Measurements from ENCODE around the gene EPB41L2.
"Not testable (repeated sequence)": the region's sequence is repeated elsewhere in the genome, so short reads cannot be mapped to it uniquely, and the experiment has no call there.

The EPB41L2 gene

GRCh38 chr6:131063028-131063763 lies at the start of gene EPB41L2:
TSS of gene EPB41L2 (minus strand) at chr6:131063245. CDS start at chr6:130956485, 106,760 bp downstream.
- in situ Hi-C loops (cut with HindIII; ENCODE audit: low sequenced_read_pairs), result no loop called here

GRCh38 chr6:131112249-131112648 lies 49.2 kb upstream of the EPB41L2 start:
- in situ Hi-C loops (cut with HindIII; ENCODE audit: low sequenced_read_pairs), result no loop called here

DNA sequence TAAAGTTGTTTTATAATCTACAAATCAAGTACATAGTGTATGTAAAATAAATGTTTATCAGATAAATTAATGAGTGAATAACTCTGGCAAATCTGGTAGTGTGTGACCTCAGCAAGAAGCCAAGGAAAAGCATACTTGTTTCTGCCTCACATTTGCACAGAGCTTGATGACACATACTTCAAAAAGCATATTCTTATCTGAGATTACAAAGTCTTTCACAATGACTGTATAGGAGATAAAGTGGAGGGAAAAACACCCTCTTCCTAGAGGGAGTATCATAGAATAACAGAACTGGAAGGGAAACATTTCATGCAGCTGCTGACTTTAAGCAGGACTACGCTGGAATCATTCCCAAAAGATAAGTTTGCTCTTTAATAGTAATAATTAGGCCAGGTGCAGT lies 44.1 kb upstream of the EPB41L2 start:
- in situ Hi-C loops (cut with HindIII; ENCODE audit: low sequenced_read_pairs), result no loop called here

DNA sequence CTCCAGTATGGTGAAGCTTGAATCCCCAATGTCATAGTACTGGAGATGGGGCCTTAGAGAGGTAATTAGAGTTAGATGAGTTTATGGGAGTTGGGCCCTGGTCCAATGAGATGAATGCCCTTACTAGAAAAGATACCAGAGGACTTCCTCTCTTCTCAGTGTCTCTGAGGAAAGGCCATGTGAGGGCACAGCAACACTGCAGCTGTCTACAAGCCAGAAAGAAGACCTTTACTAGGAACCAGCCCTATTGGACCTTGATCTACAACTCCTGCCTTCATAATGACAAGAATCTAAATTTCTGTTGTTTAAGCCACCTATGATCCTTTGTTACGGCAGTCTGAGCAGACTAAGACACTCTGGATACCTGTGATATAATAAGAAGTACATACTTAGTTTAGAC lies 40.9 kb upstream of the EPB41L2 start:
- in situ Hi-C loops (cut with HindIII; ENCODE audit: low sequenced_read_pairs), result no loop called here

- in situ Hi-C loops (cut with HindIII; ENCODE audit: low sequenced_read_pairs), result no loop called here
Observed at GRCh38 chr6:131103296-131103695, 40.3 kb upstream of the EPB41L2 start.

DNA sequence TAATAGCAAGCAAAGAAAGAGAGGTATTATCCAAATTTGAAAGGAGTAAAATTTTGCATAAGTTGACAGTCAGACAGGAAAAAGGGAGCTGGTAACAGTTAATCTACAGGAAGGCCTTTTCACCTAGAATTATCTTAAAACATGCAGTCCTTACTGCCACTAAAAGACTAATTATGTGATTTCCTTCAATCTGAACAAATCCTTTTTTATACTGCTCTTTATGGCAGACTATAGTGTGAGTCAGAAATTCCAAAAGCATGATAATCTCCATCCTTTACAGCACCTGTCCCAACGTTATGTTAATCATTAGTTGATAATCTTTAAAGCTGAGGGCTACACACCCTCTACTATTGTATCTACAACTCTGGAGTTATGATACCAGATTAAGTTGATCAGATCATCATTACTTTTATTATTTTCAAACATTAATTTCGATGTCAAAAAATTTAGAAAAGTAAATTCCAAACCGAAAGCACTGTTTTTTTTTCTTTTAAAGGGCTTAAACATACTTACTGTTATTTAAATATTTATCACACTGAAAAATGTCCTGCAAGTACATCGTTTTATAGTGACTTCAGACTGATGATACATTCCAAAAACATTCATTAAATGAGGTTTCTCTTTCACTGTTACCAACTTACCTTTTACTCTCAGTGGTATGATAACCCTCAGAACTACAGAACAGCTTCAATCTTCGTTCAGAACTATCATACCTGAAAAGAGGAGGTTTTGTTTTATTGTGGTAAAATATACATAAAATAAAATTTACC lies 39.1 kb upstream of the EPB41L2 start:
- in situ Hi-C loops (cut with HindIII; ENCODE audit: low sequenced_read_pairs), result no loop called here

DNA sequence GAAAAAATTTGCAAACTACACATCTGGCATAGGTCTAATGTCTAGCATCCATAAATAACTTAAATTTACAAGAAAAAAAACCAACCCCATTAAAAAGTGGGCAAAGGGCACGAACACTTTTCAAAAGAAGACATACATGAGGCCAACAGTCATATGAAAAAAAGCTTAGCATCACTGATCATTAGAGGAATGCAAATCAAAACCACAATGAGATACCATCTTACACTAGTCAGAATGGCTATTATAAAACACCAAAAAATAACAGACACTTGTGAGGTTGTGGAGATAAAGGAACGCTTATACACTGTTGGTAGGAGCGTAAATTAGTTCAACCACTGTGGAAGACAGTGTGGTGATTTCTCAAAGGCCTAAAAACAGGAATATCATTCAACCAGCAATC lies 33.7 kb upstream of the EPB41L2 start:
- in situ Hi-C loops (cut with HindIII; ENCODE audit: low sequenced_read_pairs), result no loop called here

DNA sequence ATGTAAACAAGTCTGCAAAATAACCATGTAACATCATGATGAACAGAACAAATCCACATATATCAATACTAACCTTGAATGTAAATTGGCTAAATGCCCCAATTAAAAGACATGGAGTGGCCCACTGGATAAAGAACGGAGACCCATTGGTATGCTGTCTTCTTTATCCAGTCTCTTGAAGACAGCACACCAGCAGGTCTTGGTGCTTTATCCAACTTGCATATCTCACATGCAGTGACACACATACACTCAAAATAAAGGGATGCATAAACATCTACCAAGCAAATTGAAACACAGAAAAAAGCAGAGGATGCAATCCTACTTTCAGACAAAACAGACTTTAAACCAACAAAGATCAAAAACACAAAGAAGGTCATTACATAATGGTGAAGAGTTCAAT lies 30.3 kb upstream of the EPB41L2 start:
- in situ Hi-C loops (cut with HindIII; ENCODE audit: low sequenced_read_pairs), result no loop called here

GRCh38 chr6:131091944-131092343 lies 28.9 kb upstream of the EPB41L2 start:
- in situ Hi-C loops (cut with HindIII; ENCODE audit: low sequenced_read_pairs), result not testable (repeated sequence)

- in situ Hi-C loops (cut with HindIII; ENCODE audit: low sequenced_read_pairs), result not testable (repeated sequence)
Observed at GRCh38 chr6:131090339-131090738, 27.3 kb upstream of the EPB41L2 start.

- in situ Hi-C loops (cut with HindIII; ENCODE audit: low sequenced_read_pairs), result no loop called here
Observed at GRCh38 chr6:131084982-131085381, 21.9 kb upstream of the EPB41L2 start.

DNA sequence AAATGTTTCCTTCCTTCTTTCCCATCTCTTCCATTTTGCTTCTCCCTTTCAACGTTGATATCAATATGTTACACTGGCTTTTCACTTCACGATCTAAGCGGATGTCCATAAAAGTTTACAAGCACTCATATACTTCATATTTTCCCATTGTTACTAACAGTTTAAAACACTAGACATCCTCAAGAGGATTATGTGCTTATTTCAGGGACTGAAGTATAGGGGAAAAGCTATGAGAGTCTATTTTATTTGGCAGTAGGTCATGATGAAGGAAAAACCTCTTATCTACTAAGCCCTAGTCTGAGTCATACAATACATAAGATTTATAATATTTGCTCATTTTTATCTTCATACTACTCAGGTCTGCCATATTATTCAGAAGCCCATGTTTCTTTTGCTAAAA lies 20.6 kb upstream of the EPB41L2 start:
- in situ Hi-C loops (cut with HindIII; ENCODE audit: low sequenced_read_pairs), result no loop called here

DNA sequence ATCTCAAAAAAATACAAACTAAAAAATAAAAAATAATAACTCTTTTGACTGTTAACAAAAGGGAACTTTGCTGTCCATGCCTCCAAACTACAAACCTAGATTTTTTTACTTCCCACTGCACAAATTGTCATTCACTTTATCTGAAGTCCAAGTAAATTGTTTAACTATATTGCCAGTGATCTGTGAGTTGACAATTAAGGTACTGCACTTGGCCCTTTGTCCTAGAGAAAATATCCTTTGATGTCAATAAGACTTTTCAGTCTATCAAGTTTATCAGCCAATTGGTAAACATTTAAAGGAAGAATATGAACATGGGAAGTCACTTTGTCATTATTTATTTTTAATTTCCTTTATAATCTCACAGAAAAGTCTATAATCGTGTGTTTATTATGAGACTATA lies 19.3 kb upstream of the EPB41L2 start:
- in situ Hi-C loops (cut with HindIII; ENCODE audit: low sequenced_read_pairs), result no loop called here

- in situ Hi-C loops (cut with HindIII; ENCODE audit: low sequenced_read_pairs), result no loop called here
Observed at GRCh38 chr6:131080084-131080483, 17.0 kb upstream of the EPB41L2 start.

DNA sequence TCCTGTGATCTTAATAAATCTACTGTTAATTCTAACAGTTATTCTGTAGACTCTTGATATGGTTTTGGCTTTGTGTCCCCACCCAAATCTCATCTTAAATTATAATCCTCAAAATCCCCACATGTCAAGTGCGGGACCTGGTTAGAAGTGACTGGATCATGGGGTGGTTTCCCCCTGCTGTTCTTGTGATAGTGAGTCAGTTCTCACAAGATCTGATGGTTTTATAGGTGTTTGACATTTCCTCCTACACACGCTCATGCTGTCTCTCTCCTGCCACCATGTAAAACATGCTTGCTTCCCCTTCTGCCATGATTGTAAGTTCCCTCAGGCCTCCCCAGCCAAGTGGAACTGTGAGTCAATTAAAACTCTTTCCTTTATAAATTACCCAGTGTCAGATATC lies 10.5 kb upstream of the EPB41L2 start:
- in situ Hi-C loops (cut with HindIII; ENCODE audit: low sequenced_read_pairs), result no loop called here

- in situ Hi-C loops (cut with HindIII; ENCODE audit: low sequenced_read_pairs), result no loop called here
Observed at GRCh38 chr6:131070061-131070460, 7.0 kb upstream of the EPB41L2 start.

- in situ Hi-C loops (cut with HindIII; ENCODE audit: low sequenced_read_pairs), result no loop called here
Observed at GRCh38 chr6:131068165-131068564, 5.1 kb upstream of the EPB41L2 start.

GRCh38 chr6:131067521-131067920 lies 4.5 kb upstream of the EPB41L2 start:
- in situ Hi-C loops (cut with HindIII; ENCODE audit: low sequenced_read_pairs), result no loop called here

GRCh38 chr6:131065824-131066171 lies 2.8 kb upstream of the EPB41L2 start:
- in situ Hi-C loops (cut with HindIII; ENCODE audit: low sequenced_read_pairs), result no loop called here

DNA sequence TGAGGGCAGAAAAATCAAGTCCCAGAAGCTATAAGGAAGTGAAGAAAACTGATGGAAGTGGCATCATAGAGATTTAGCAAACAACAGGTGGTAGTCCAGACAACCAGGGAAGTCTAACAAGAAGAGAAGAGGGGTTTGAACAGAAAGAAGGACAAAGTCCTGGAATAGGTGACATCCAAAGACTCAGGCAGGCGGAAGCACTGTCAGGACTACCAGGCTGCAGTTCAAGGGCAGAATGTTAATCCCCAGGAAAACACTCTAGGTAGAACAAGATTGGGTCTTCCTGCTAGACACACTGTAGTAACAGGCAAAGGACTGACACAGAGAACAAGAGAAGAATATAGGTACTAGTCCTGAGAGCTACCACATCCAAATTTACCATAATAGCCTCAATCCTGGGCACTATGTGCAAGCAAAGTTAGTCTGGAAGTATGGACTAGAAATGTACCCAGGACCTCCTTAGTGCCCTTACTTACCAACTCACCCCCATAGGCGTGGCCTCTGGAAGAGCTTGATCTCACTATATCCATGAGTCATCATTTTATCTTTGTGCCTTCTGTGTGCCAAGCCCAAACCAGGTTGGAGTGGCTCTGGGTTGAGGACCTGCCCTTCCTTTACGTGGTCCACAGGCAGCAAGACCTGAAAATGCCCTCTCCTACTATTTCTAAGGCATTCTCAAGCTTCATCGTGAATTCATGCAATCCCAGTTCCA lies 2.2 kb upstream of the EPB41L2 start:
- in situ Hi-C loops (cut with HindIII; ENCODE audit: low sequenced_read_pairs), result no loop called here

DNA sequence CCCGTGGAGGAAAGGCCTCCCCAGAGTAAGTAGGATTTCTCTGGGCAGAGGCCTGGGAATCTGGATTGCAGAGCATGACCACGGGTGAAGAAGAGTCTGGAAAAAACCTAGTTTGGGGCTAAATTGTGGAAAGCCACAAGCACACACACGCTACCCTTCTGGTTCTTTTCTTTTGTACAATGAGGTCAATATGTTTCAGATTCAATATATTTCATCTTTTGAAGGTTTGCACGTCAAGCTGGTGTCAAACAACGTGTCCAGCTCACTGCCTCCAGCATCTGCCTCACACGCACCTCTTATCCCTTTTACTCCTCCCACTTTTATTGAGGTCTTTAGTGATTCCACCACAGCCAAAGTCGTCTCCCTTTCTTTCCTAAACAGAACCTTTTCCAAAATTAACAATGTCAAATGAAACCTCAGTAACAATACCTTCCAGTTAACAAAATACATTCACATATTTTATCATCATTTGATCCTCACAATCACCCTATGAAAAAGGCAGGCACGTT lies 773 bp upstream of the EPB41L2 start:
- in situ Hi-C loops (cut with HindIII; ENCODE audit: low sequenced_read_pairs), result no loop called here
